Activated B cell treated with CpG ODN at 0.5 μM for 24 hours (primary cell): ENCODE results near the gene RIMBP2. TPM values are rescaled to one million over a fixed set of nuclear protein-coding genes. Genes with fewer than 3 reads are reported as not detected.

Experiments
- ATAC-seq: fragments of 200-7000 bp; cut with Tn5 transposase; one replicate; pipeline ENCODE4 v1.10.0; 2021; ENCODE audit warnings: low read depth, mild to moderate bottlenecking, moderate library complexity
- CTCF ChIA-PET: fragments of 350-600 bp; sonication (Branson Sonifier 250); formaldehyde crosslinking; loops from one replicate; lab custom pipeline; 2021; ENCODE audit warnings: antibody characterized with exemption; lab: Charles Lee
- POLR2A ChIA-PET: fragments of 350-600 bp; sonication (Branson Sonifier 250); formaldehyde crosslinking; loops from one replicate; lab custom pipeline; 2021; ENCODE audit warnings: antibody characterized with exemption; lab: Charles Lee
- DNase-seq: peaks from one replicate; pipeline ENCODE4 v3.0.0; 2022
- H3K27ac Mint-ChIP-seq: one replicate; pipeline ENCODE4 v1.8.0; 2020; ENCODE audit warnings: mixed read lengths
- H3K27me3 Mint-ChIP-seq: one replicate; pipeline ENCODE4 v1.8.0; 2021; ENCODE audit warnings: mixed read lengths
- H3K36me3 Mint-ChIP-seq: one replicate; pipeline ENCODE4 v1.8.0; 2021; ENCODE audit warnings: low read depth, mixed read lengths
- H3K4me1 Mint-ChIP-seq: one replicate; pipeline ENCODE4 v1.8.0; 2021; ENCODE audit warnings: mixed read lengths
- H3K4me3 Mint-ChIP-seq: one replicate; pipeline ENCODE4 v1.8.0; 2020; ENCODE audit warnings: mild to moderate bottlenecking, mixed read lengths
- H3K9me3 Mint-ChIP-seq: one replicate; pipeline ENCODE4 v1.8.0; 2020; ENCODE audit warnings: mixed read lengths
- CTCF ChIP-seq: fragments of 200-600 bp; IDR thresholded peaks from one replicate; pipeline ENCODE4 v1.8.0; 2022; ENCODE audit warnings: antibody characterized with exemption, mild to moderate bottlenecking
- intact Hi-C: fragments of 100-400 bp; cut with micrococcal nuclease; formaldehyde crosslinking; loops from one replicate; pipeline ENCODE4 v1.15.1; 2024
- total RNA-seq: library from RNA; stranded (reverse); gene quantifications from 2 replicates; pipeline ENCODE4 v1.2.3, GENCODE V29; 2022

The RIMBP2 gene
- total RNA-seq, 1 donor from 2014 or later, result not detected

DNA sequence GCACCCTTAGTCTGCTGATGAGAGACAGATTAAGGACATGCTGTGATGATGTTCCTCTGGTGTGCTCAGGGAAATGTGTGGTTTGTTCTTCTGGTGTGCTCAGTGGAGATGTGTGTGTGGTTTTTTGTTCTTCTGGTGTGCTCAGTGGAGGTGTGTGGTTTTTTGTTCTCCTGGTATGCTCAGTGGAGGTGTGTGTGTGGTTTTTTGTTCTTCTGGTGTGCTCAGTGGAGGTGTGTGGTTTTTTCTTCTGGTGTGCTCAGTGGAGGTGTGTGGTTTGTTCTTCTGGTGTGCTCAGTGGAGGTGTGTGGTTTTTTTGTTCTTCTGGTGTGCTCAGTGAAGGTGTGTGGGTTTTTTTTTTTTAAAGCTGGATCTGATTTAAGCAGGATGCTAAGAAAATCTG, 363.0 kb downstream of the RIMBP2 start:
- Mint-ChIP-seq H3K27me3 (peaks cover 4% of the 10 kb centered on the region), H3K4me3 (no peak overlapping the region), H3K27ac (no peak overlapping the region), H3K36me3 (no peaks in the 10 kb centered on the region), H3K9me3 (no peaks in the 10 kb centered on the region), H3K4me1 (no peaks in the 10 kb centered on the region)
- intact Hi-C loops, result no loop called here
- DNase-seq (no peak), ATAC-seq (no peak)
- CTCF ChIA-PET, result no interaction called here
- no peak for TF ChIP-seq CTCF
- POLR2A ChIA-PET, result no interaction called here

- ChIA-PET CTCF (no interaction called here), POLR2A (no interaction called here)
- H3K4me1 Mint-ChIP-seq, result no peaks in the 10 kb centered on the region
- TF ChIP-seq CTCF, result no peak
- DNase-seq (no peak), ATAC-seq (no peak)
- intact Hi-C loops, result no loop called here
- no peaks in the 10 kb centered on the region for H3K9me3 Mint-ChIP-seq
- H3K36me3 Mint-ChIP-seq, result no peaks in the 10 kb centered on the region
- no peak overlapping the region for H3K27ac Mint-ChIP-seq
- H3K4me3 Mint-ChIP-seq, result no peak overlapping the region
- H3K27me3 Mint-ChIP-seq, result peaks cover 4% of the 10 kb centered on the region
Measured at GRCh38 chr12:130351326-130351725, 364.8 kb downstream of the RIMBP2 start.

GRCh38 chr12:130350715-130351114, 365.4 kb downstream of the RIMBP2 start:
- no peak for DNase-seq
- no peak for ATAC-seq
- no peak for TF ChIP-seq CTCF
- intact Hi-C loops, result no loop called here
- Mint-ChIP-seq H3K4me1 (no peaks in the 10 kb centered on the region), H3K9me3 (no peaks in the 10 kb centered on the region), H3K4me3 (no peak overlapping the region), H3K27me3 (peaks cover 4% of the 10 kb centered on the region), H3K27ac (no peak overlapping the region), H3K36me3 (no peaks in the 10 kb centered on the region)
- CTCF ChIA-PET, result no interaction called here
- POLR2A ChIA-PET, result no interaction called here

DNA sequence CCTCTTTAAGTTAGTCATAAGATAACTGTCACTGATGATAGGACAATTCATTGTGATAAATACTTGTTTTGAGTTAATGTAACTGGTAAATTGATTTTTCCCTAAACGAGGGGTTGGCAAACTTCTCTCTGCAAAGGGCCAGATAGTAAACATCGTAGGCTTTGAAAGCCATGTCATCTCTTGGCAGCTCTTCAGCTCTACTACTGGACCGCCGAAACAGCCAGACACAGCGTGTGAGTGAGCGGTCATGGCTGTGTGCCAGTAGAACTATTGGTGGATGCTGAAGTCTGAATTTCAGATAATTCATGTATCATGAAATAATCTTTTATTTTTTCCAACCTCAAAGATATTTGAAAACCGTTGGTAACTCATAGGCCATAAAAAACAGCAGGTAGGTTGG, 368.5 kb downstream of the RIMBP2 start:
- TF ChIP-seq CTCF, result no peak

More for the DNA sequence above, 368.5 kb downstream of the RIMBP2 start:
- ChIA-PET POLR2A (no interaction called here), CTCF (no interaction called here)
- Mint-ChIP-seq H3K4me1 (no peaks in the 10 kb centered on the region), H3K27ac (no peak overlapping the region), H3K9me3 (no peaks in the 10 kb centered on the region), H3K36me3 (no peaks in the 10 kb centered on the region), H3K27me3 (no peaks in the 10 kb centered on the region), H3K4me3 (no peak overlapping the region)
- DNase-seq (no peak), ATAC-seq (no peak)
- intact Hi-C loops, result no loop called here

Other genes with a start within 250 kb of the RIMBP2 start
- gene STX2, start 123.0 kb upstream of the RIMBP2 start, total RNA-seq, result 11.0 and 11.4 TPM in 2 replicates
- 748 and 757 TPM in 2 replicates for gene RAN, start 155.8 kb upstream of the RIMBP2 start, total RNA-seq
- 0.46 and 0.47 TPM in 2 replicates for gene ADGRD1, start 237.6 kb upstream of the RIMBP2 start, total RNA-seq